ENCODE results near the gene PTEN.

The PTEN gene

DNA sequence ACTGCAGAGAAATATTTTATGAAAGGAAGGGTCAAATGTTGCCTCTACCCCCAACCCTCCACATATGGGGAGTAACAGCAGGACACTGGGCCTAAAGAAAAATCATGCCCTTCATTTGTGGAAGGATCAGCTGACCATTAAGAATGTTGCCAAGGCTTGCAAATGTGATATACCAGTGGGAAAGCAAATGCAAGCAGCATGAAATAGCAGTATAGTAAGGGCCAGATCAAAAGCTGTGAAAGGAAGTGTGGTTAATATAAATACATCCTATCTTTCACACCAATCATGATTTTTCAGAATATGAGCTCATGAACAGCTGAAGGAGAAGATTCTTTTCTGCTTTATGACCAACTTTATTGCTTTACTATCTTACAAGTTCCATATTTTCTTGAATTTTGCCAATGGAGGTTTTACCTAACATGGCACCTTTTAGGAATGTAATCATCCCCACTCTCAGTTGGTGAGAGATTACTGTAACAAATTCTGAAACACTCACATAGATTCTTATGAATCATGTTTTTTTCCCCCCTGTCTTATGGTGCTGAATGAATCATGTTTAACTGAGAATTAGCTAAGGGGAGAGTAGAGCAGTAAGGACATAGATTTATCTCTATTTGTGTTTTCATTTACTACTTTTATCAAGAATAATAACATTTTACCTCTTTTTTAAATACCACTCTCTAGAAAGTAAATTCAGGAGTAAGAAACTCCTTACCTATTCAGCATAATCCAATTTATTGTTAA, 33.3 kb upstream of the PTEN start:
- H3K9me3 ChIP-seq (ENCODE audit: control insufficient read depth, insufficient read depth, low read length) = no peaks in the 10 kb centered on the region
- no peaks in the 10 kb centered on the region for H3K4me1 ChIP-seq (ENCODE audit: control insufficient read depth, insufficient read depth, low read length)
- no peak overlapping the region for H3K4me3 ChIP-seq (ENCODE audit: low read length)
- no peak overlapping the region for H3K27ac ChIP-seq (ENCODE audit: low read length)
- no peak for DNase-seq (ENCODE audit: low read depth, low spot score)
- no peaks in the 10 kb centered on the region for H3K36me3 ChIP-seq (ENCODE audit: control insufficient read depth, insufficient read depth, low read length)
- H3K27me3 ChIP-seq (ENCODE audit: control insufficient read depth, insufficient read depth, low read length) = no peaks in the 10 kb centered on the region

DNA sequence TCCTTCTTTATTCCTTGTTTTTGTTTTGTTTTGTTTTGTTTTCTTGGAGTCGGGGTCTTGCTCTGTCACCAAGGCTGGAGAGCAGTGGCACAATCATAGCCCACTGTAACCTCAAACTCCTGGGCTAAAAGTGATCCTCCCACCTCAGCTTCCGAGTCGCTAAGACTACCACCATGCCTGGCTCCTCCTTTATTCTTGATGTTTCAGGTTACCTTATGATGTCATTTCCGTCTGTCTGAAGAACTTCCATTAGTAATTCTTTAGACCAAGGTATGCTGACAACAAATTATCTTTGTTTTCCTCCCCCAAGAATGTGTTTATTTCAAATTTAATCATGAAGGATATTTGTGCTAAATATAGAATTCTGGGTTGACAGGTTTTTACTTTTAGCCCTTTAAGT, 27.3 kb upstream of the PTEN start:
- H3K27ac ChIP-seq (ENCODE audit: low read length) = no peak overlapping the region
- WGBS (ENCODE audit: insufficient coverage, insufficient read length) = no CpG with 5 or more reads among the region's 4 CpGs
- no peak overlapping the region for H3K4me3 ChIP-seq (ENCODE audit: low read length)
- DNase-seq (ENCODE audit: low read depth, low spot score) = no peak
- H3K27me3 ChIP-seq (ENCODE audit: control insufficient read depth, insufficient read depth, low read length) = no peaks in the 10 kb centered on the region
- no peaks in the 10 kb centered on the region for H3K4me1 ChIP-seq (ENCODE audit: control insufficient read depth, insufficient read depth, low read length)
- no peaks in the 10 kb centered on the region for H3K36me3 ChIP-seq (ENCODE audit: control insufficient read depth, insufficient read depth, low read length)
- H3K9me3 ChIP-seq (ENCODE audit: control insufficient read depth, insufficient read depth, low read length) = no peaks in the 10 kb centered on the region

DNA sequence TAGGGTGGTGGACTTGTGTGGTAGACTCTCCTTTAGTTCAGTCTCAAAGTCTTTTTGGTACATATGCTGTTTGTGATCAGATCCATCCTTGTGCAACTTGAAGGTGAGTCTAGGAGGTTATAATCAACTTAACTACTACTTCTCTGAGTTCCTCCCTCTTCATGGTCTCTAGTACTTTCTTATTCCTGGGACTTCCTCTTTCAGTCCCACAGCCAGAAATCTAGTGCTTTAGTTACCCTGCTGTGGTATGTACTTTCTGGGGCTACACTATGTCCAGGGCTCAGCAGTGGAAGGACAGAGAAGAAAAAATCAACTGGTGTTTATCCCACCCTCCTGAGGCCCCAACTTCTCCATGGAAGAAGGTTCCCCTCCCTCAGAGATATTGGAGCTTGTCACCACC, 26.0 kb upstream of the PTEN start:
- DNase-seq (ENCODE audit: low read depth, low spot score) = no peak
- Histone ChIP-seq H3K4me1 (ENCODE audit: control insufficient read depth, insufficient read depth, low read length) (no peaks in the 10 kb centered on the region), H3K36me3 (ENCODE audit: control insufficient read depth, insufficient read depth, low read length) (no peaks in the 10 kb centered on the region), H3K4me3 (ENCODE audit: low read length) (no peak overlapping the region), H3K9me3 (ENCODE audit: control insufficient read depth, insufficient read depth, low read length) (no peaks in the 10 kb centered on the region), H3K27me3 (ENCODE audit: control insufficient read depth, insufficient read depth, low read length) (no peaks in the 10 kb centered on the region), H3K27ac (ENCODE audit: low read length) (no peak overlapping the region)

DNA sequence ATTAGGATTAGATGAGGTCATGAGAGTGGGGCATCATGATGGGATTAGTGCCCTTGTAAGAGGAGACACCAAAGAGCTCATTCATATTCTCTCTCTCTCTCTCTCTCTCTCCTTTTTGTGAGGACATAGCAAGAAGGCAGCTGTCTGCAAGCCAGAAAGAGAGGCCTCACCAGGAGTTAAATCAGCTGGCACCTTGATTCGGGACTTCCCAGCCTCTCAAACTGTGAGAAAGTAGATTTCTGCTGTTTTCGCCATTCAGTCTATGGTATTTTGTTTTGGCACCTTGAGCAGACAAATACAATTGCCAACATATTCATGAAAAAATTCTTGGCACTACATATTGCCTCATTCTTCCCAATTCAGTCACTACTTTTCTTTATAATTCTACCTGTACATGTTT, 24.8 kb upstream of the PTEN start:
- H3K9me3 ChIP-seq (ENCODE audit: control insufficient read depth, insufficient read depth, low read length) = no peaks in the 10 kb centered on the region
- no peaks in the 10 kb centered on the region for H3K4me1 ChIP-seq (ENCODE audit: control insufficient read depth, insufficient read depth, low read length)
- DNase-seq (ENCODE audit: low read depth, low spot score) = no peak
- H3K4me3 ChIP-seq (ENCODE audit: low read length) = no peak overlapping the region
- no peaks in the 10 kb centered on the region for H3K36me3 ChIP-seq (ENCODE audit: control insufficient read depth, insufficient read depth, low read length)
- H3K27ac ChIP-seq (ENCODE audit: low read length) = no peak overlapping the region
- no CpG with 5 or more reads among the region's 2 CpGs for WGBS (ENCODE audit: insufficient coverage, insufficient read length)
- no peaks in the 10 kb centered on the region for H3K27me3 ChIP-seq (ENCODE audit: control insufficient read depth, insufficient read depth, low read length)

DNA sequence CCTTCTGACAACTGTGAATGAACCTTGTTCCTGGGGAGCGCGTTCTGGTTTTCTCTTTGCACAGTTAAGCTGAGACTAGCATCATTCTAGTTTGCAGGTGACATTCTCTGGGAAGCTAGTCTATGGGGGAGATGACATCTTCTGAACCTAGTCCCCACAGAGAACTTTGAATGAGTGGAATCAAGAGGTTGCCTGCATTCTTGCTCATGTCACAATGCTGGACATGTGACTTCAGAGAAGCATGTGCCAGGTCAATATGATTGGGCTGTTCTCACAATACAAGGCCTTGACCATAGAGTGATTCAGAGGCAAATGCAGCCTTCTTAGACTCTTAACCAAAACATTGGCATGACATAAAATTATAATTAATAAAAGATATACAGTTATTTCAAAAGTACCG, 22.2 kb upstream of the PTEN start:
- no peaks in the 10 kb centered on the region for H3K4me1 ChIP-seq (ENCODE audit: control insufficient read depth, insufficient read depth, low read length)
- DNase-seq (ENCODE audit: low read depth, low spot score) = no peak
- no CpG with 5 or more reads among the region's 3 CpGs for WGBS (ENCODE audit: insufficient coverage, insufficient read length)

DNA sequence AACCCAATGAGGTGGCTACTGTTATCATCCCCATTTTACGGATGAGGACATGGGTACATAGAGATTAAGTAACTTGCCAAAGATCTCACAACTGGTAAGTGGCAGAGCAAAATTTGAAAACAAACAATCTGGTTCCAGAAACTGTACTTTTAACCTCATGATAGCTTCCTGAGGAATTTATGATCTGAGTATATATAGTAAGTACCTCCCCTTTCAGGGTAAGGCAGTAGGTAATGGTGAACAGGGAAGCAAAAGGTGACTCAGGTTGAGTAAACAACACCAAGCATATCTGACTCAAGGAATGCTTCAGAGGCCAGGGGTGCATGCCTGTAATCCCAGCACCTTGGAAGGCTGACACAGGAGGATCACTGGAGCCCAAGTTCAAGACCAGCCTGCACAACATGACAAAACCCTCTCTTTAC, 21.2 kb upstream of the PTEN start:
- H3K9me3 ChIP-seq (ENCODE audit: control insufficient read depth, insufficient read depth, low read length) = no peaks in the 10 kb centered on the region
- H3K4me3 ChIP-seq (ENCODE audit: low read length) = no peak overlapping the region
- H3K4me1 ChIP-seq (ENCODE audit: control insufficient read depth, insufficient read depth, low read length) = no peaks in the 10 kb centered on the region
- no CpG with 5 or more reads among the region's 1 CpG for WGBS (ENCODE audit: insufficient coverage, insufficient read length)
- no peaks in the 10 kb centered on the region for H3K36me3 ChIP-seq (ENCODE audit: control insufficient read depth, insufficient read depth, low read length)
- H3K27ac ChIP-seq (ENCODE audit: low read length) = no peak overlapping the region
- DNase-seq (ENCODE audit: low read depth, low spot score) = no peak
- H3K27me3 ChIP-seq (ENCODE audit: control insufficient read depth, insufficient read depth, low read length) = no peaks in the 10 kb centered on the region

More for the DNA sequence above, 22.2 kb upstream of the PTEN start:
- Histone ChIP-seq H3K4me3 (ENCODE audit: low read length) (no peak overlapping the region), H3K27me3 (ENCODE audit: control insufficient read depth, insufficient read depth, low read length) (no peaks in the 10 kb centered on the region), H3K27ac (ENCODE audit: low read length) (no peak overlapping the region), H3K9me3 (ENCODE audit: control insufficient read depth, insufficient read depth, low read length) (no peaks in the 10 kb centered on the region), H3K36me3 (ENCODE audit: control insufficient read depth, insufficient read depth, low read length) (no peaks in the 10 kb centered on the region)

DNA sequence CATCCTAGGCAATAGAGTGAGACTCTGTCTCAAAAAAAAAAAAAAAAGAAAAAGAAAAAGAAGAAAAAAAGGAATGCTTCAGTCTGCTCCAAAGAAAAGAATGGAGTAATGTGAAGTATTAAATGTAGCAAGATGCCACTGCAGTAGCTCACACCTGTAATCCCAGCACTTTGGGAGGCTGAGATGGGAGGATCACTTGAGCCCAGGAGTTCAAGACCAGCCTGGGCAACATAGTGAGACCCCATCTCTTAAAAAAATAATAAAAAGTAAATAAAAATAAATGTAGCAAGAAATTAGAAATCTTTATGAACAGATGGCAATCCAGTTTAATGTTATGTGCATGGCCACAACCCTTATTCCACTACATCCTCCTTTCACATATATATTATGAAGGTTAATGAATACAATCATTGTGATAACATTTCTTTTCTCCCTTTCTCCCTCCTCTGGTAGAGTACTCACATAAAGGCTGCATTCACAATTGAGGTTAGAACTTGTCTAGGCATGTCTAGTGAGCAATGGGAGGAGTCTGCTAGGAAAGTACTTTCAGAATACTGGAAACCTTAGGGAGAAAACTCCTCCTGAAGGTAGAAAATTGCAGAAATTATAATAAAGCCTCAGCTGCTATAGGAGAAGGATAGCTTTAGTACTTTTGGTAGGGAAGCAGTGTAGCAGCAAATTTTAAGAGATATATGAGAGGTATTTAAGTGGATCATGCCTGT, 20.5 kb upstream of the PTEN start:
- no peak for DNase-seq (ENCODE audit: low read depth, low spot score)
- no peaks in the 10 kb centered on the region for H3K9me3 ChIP-seq (ENCODE audit: control insufficient read depth, insufficient read depth, low read length)
- no peaks in the 10 kb centered on the region for H3K36me3 ChIP-seq (ENCODE audit: control insufficient read depth, insufficient read depth, low read length)
- H3K27me3 ChIP-seq (ENCODE audit: control insufficient read depth, insufficient read depth, low read length) = no peaks in the 10 kb centered on the region
- no peak overlapping the region for H3K4me3 ChIP-seq (ENCODE audit: low read length)
- no peaks in the 10 kb centered on the region for H3K4me1 ChIP-seq (ENCODE audit: control insufficient read depth, insufficient read depth, low read length)
- H3K27ac ChIP-seq (ENCODE audit: low read length) = no peak overlapping the region

DNA sequence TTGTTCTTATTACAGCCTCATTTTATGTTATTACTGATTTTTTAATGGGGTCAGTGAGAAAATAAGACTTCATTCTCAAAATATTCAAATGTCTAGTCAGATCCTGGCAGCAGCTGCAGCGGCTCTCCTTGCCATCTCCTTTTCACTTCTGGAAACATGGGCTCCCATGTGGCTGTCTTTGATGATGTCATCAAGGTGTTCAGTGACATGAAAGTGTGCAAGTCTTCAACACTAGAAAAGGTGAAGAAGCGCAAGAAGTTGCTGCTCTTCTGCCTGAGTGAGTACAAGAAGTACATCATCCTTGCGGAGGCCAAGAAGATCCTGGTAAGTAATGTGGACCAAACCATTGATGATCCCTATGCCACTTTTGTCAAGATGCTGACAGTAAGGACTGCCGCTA, 19.7 kb upstream of the PTEN start:
- H3K4me1 ChIP-seq (ENCODE audit: control insufficient read depth, insufficient read depth, low read length) = no peaks in the 10 kb centered on the region
- H3K4me3 ChIP-seq (ENCODE audit: low read length) = no peak overlapping the region
- H3K27ac ChIP-seq (ENCODE audit: low read length) = no peak overlapping the region
- H3K27me3 ChIP-seq (ENCODE audit: control insufficient read depth, insufficient read depth, low read length) = no peaks in the 10 kb centered on the region
- H3K36me3 ChIP-seq (ENCODE audit: control insufficient read depth, insufficient read depth, low read length) = no peaks in the 10 kb centered on the region
- no peaks in the 10 kb centered on the region for H3K9me3 ChIP-seq (ENCODE audit: control insufficient read depth, insufficient read depth, low read length)
- no peak for DNase-seq (ENCODE audit: low read depth, low spot score)
- WGBS (ENCODE audit: insufficient coverage, insufficient read length) = no CpG with 5 or more reads among the region's 4 CpGs

DNA sequence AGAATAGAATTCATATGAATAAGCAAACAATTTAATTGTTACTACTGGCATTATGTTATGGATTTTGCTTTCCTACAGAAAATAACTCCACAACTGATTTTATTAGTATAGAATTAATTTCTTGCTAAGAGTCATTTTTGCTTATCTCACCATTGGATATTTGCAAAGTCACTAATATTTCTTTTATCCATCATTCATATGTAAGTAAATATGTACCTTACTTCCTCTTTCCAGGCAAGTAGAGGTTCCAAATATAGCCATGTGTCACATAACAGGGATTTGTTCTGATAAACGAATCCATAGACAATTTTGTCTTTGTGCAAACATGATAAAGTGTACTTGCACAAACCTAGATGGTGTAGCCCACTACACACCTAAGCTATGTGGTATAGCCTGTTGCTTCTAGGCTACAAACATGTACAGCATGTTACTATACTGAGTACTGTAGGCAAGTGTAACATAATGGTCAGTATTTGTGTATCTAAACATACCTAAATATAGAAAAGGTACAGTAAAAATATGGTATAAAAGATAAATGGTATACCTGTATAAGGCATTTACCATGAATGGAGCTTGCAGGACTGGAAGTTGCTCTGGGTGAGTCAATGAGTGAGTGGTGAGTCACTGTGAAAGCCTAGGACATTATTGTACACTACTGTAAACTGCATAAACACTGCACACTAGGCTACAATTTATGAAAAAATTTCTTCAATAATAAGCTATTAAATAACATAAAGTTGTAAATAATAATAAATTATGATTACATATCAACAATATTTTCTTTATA, 18.4 kb upstream of the PTEN start:
- WGBS (ENCODE audit: insufficient coverage, insufficient read length) = no CpG with 5 or more reads among the region's 1 CpG
- Histone ChIP-seq H3K27me3 (ENCODE audit: control insufficient read depth, insufficient read depth, low read length) (no peaks in the 10 kb centered on the region), H3K36me3 (ENCODE audit: control insufficient read depth, insufficient read depth, low read length) (no peaks in the 10 kb centered on the region), H3K4me1 (ENCODE audit: control insufficient read depth, insufficient read depth, low read length) (no peaks in the 10 kb centered on the region), H3K27ac (ENCODE audit: low read length) (no peak overlapping the region), H3K9me3 (ENCODE audit: control insufficient read depth, insufficient read depth, low read length) (no peaks in the 10 kb centered on the region), H3K4me3 (ENCODE audit: low read length) (no peak overlapping the region)
- no peak for DNase-seq (ENCODE audit: low read depth, low spot score)

DNA sequence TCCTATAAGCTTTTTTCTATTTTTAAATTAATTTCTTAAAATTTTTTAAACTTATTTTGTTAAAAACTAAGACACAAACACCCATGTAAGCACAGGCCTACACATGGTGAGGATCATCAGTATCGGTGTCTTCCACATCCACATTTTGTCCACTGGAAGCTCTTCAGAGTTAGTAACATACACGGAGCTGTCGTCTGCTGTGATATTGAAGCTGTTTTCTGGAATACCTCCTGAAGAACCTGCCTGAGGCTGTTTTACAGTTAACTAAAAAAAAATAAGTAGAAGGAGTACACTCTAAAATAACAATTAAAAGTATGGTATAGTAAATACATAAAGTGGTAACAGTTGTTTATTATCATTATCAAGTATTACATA, 17.8 kb upstream of the PTEN start:
- Histone ChIP-seq H3K4me3 (ENCODE audit: low read length) (no peak overlapping the region), H3K4me1 (ENCODE audit: control insufficient read depth, insufficient read depth, low read length) (no peaks in the 10 kb centered on the region), H3K36me3 (ENCODE audit: control insufficient read depth, insufficient read depth, low read length) (no peaks in the 10 kb centered on the region), H3K27ac (ENCODE audit: low read length) (no peak overlapping the region), H3K27me3 (ENCODE audit: control insufficient read depth, insufficient read depth, low read length) (no peaks in the 10 kb centered on the region), H3K9me3 (ENCODE audit: control insufficient read depth, insufficient read depth, low read length) (no peaks in the 10 kb centered on the region)
- WGBS (ENCODE audit: insufficient coverage, insufficient read length) = no CpG with 5 or more reads among the region's 3 CpGs
- no peak for DNase-seq (ENCODE audit: low read depth, low spot score)

Measured in iPS DF 6.9 (cell line).